OCI-LY3 (cell line): ENCODE results near the gene SLC4A7.

Source experiments
- H2AFZ ChIP-seq: fragments of 200-600, 300-600 bp; shearing (Covaris generic); 2 replicates; pipeline ENCODE4 v1.6.0; 2014; ENCODE audit warnings: antibody characterized with exemption, low read depth, low read length
- H3K27ac ChIP-seq: fragments of 200-600, 300-600 bp; sonication (generic); 2 replicates; pipeline ENCODE4 v1.5.1; 2014; ENCODE audit warnings: mild to moderate bottlenecking, low read length, moderate library complexity, mixed read lengths
- H3K27me3 ChIP-seq: fragments of 200-600, 300-600 bp; sonication (generic); 2 replicates; pipeline ENCODE4 v1.6.1; 2014; ENCODE audit warnings: low read depth, low read length, mixed read lengths
- H3K36me3 ChIP-seq: fragments of 200-600, 300-600 bp; sonication (generic); replicated peaks from 2 replicates; pipeline ENCODE3; 2014; ENCODE audit warnings: low read depth, low read length, mixed read lengths
- H3K4me1 ChIP-seq: fragments of 300-600, 200-600 bp; sonication (generic); 2 replicates; pipeline ENCODE4 v1.6.1; 2014; ENCODE audit warnings: low read length, mixed read lengths
- H3K4me2 ChIP-seq: fragments of 200-600, 300-600 bp; sonication (generic); 2 replicates; pipeline ENCODE4 v1.6.1; 2014; ENCODE audit warnings: low read length, mixed read lengths
- H3K4me3 ChIP-seq: fragments of 300-600, 200-600 bp; sonication (generic); 2 replicates; pipeline ENCODE4 v1.5.1; 2014; ENCODE audit warnings: antibody characterized with exemption, mild to moderate bottlenecking, low read length, moderate library complexity
- H3K79me2 ChIP-seq: fragments of 300-600, 200-600 bp; shearing (Covaris generic); 2 replicates; pipeline ENCODE4 v1.6.1; 2014; ENCODE audit warnings: mild to moderate bottlenecking, low read length, mixed read lengths
- H3K9ac ChIP-seq: fragments of 300-600, 200-600 bp; shearing (Covaris generic); 2 replicates; pipeline ENCODE4 v1.6.0; 2014; ENCODE audit warnings: mild to moderate bottlenecking, low read length, moderate library complexity
- H3K9me3 ChIP-seq: fragments of 200-600, 300-600 bp; shearing (Covaris generic); 2 replicates; pipeline ENCODE4 v1.6.1; 2014; ENCODE audit warnings: low read length, mixed read lengths; ENCODE audit not compliant: insufficient read depth
- H4K20me1 ChIP-seq: fragments of 200-600, 300-600 bp; sonication (generic); 2 replicates; pipeline ENCODE4 v1.6.1; 2016; ENCODE audit warnings: low read length, mixed read lengths; ENCODE audit not compliant: insufficient read depth
- CTCF ChIP-seq: fragments of 200-600, 300-600 bp; sonication (generic); IDR thresholded peaks from 2 replicates; pipeline ENCODE4 v1.5.1; 2014; ENCODE audit warnings: antibody characterized with exemption, low read length, low read depth
- EZH2phosphoT487 ChIP-seq: fragments of 200-600 bp; shearing (Covaris generic); IDR thresholded peaks from 2 replicates; pipeline ENCODE4 v1.6.1; 2018; ENCODE audit warnings: antibody characterized with exemption, mixed run types, low read depth

SLC4A7 gene

GRCh38 chr3:27528791-27529190, 44.6 kb upstream of the SLC4A7 start:
- H3K4me3 ChIP-seq: no peak overlapping the region
- H2AFZ ChIP-seq: no peak overlapping the region
- no peaks in the 10 kb centered on the region for H3K9me3 ChIP-seq
- peaks cover 62% of the 10 kb centered on the region for H3K4me1 ChIP-seq
- no peak overlapping the region; the same call in 1 of the 2 replicates for H3K27ac ChIP-seq
- no peaks in the 10 kb centered on the region for H3K79me2 ChIP-seq
- no peak for TF ChIP-seq CTCF
- no peak for TF ChIP-seq EZH2phosphoT487
- H3K4me2 ChIP-seq: peak overlapping the region; percentile 2; the same call in 1 of the 2 replicates
- H3K27me3 ChIP-seq: no peaks in the 10 kb centered on the region
- no peaks in the 10 kb centered on the region for H3K36me3 ChIP-seq
- H4K20me1 ChIP-seq: no peaks in the 10 kb centered on the region
- H3K9ac ChIP-seq: no peak overlapping the region

- no peaks in the 10 kb centered on the region for H4K20me1 ChIP-seq
- H3K9ac ChIP-seq: peak overlapping the region; percentile 62
- H3K4me2 ChIP-seq: peak overlapping the region; percentile 66
- no peaks in the 10 kb centered on the region for H3K79me2 ChIP-seq
- no peaks in the 10 kb centered on the region for H3K27me3 ChIP-seq
- peak overlapping the region; percentile 90 for H3K27ac ChIP-seq
- no peaks in the 10 kb centered on the region for H3K9me3 ChIP-seq
- H3K4me1 ChIP-seq: peaks cover 62% of the 10 kb centered on the region
- no peaks in the 10 kb centered on the region for H3K36me3 ChIP-seq
- TF ChIP-seq CTCF (no peak), EZH2phosphoT487 (no peak)
- H3K4me3 ChIP-seq: peak overlapping the region; percentile 48
- H2AFZ ChIP-seq: peak overlapping the region; percentile 23; the same call in 1 of the 2 replicates
Observed at GRCh38 chr3:27526614-27527315, 42.6 kb upstream of the SLC4A7 start.

GRCh38 chr3:27521872-27522265, 37.7 kb upstream of the SLC4A7 start:
- Histone ChIP-seq H3K4me2 (no peak overlapping the region), H3K27me3 (no peaks in the 10 kb centered on the region), H3K9me3 (no peaks in the 10 kb centered on the region), H3K4me3 (no peak overlapping the region), H4K20me1 (no peaks in the 10 kb centered on the region), H3K4me1 (peaks cover 39% of the 10 kb centered on the region), H3K9ac (no peak overlapping the region), H3K36me3 (no peaks in the 10 kb centered on the region), H3K27ac (no peak overlapping the region), H3K79me2 (no peaks in the 10 kb centered on the region), H2AFZ (no peak overlapping the region)
- TF ChIP-seq CTCF (no peak), EZH2phosphoT487 (no peak)

GRCh38 chr3:27521179-27521871, 37.1 kb upstream of the SLC4A7 start:
- H2AFZ ChIP-seq: no peak overlapping the region
- H3K27ac ChIP-seq: no peak overlapping the region
- no peak overlapping the region for H3K4me3 ChIP-seq

More at GRCh38 chr3:27521179-27521871, 37.1 kb upstream of the SLC4A7 start:
- no peaks in the 10 kb centered on the region for H3K9me3 ChIP-seq
- peaks cover 34% of the 10 kb centered on the region for H3K4me1 ChIP-seq
- H3K36me3 ChIP-seq: no peaks in the 10 kb centered on the region
- no peak for TF ChIP-seq EZH2phosphoT487
- no peak for TF ChIP-seq CTCF
- no peaks in the 10 kb centered on the region for H3K27me3 ChIP-seq
- no peaks in the 10 kb centered on the region for H4K20me1 ChIP-seq
- no peak overlapping the region for H3K9ac ChIP-seq
- no peak overlapping the region for H3K4me2 ChIP-seq
- no peaks in the 10 kb centered on the region for H3K79me2 ChIP-seq
